ENCODE measurements around the gene VAV1. TPM values are rescaled to one million over a fixed set of nuclear protein-coding genes. Genes with fewer than 3 reads are reported as not detected.

The VAV1 gene
- total and polyA plus RNA-seq, 9 of the 15 experiments (the other 6 are each of a cell fraction or from before 2014, with no cell fraction given), result 0.46 to 20.1 (median 11.1) TPM

DNA sequence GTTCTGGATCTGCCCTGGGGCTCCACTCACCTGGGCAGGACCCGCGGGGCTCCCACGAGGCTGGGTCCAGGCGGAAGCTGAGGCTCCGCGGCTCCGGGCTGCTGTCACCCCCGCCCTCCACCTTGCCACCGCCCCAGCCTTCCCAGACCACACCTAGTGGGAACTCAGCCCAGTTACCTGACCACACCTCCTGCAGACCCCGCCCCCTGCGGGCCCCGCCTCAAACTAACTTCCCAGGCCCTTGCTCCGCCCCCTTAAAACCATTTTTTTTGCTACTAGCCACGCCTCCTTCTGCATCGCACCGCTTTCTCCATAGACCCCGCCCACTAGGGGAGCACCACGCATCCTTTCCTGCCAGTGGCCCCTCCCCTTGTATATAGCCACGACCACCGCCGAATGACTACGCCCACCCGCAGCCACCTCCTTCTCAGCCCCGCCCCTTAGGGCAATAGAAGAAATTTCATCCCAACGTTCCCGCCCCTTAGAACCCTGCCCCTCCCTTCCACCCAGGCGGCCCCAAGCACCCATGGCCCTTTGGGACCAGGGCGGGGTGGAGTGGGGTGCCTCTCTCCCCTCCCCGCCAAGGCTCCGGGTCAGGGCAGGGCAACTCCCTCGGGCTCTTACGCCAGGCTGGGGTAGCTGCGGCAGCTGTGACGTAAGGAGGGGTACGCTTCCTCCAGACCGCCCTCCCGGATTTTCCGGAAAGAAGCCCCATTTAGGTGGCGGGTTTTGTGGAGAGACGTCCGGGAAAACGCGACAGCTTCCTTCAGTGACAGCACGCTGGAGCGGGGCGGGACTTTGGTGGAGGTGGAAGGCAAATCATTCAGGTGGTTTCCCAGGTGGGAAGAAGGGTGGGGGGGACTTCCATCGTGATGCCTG, 4.9 kb upstream of the VAV1 start, which contains the start of gene SH2D3A (continued):
- no peak for TF ChIP-seq ETS2 (tag; IDR thresholded peaks at IDR 0.05; ENCODE audit: borderline replicate concordance, poor library complexity, severe bottlenecking)
- no peak for TF ChIP-seq MAFF (IDR thresholded peaks at IDR 0.05; ENCODE audit: low read length)
- TF ChIP-seq PHB (CRISPR knock-in tag; IDR thresholded peaks at IDR 0.05), result no peak
- TF ChIP-seq MXI1 (IDR thresholded peaks at IDR 0.05; ENCODE audit: low read depth, low read length), result no peak
- TF ChIP-seq, protein P1, sequence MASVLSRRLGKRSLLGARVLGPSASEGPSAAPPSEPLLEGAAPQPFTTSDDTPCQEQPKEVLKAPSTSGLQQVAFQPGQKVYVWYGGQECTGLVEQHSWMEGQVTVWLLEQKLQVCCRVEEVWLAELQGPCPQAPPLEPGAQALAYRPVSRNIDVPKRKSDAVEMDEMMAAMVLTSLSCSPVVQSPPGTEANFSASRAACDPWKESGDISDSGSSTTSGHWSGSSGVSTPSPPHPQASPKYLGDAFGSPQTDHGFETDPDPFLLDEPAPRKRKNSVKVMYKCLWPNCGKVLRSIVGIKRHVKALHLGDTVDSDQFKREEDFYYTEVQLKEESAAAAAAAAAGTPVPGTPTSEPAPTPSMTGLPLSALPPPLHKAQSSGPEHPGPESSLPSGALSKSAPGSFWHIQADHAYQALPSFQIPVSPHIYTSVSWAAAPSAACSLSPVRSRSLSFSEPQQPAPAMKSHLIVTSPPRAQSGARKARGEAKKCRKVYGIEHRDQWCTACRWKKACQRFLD (CRISPR knock-in tag; IDR thresholded peaks at IDR 0.05), result no peak
- no peak for TF ChIP-seq RUNX1 (IDR thresholded peaks at IDR 0.05; ENCODE audit: low read depth)
- no peak for TF ChIP-seq PHF8 (IDR thresholded peaks at IDR 0.05; ENCODE audit: borderline replicate concordance, low read length)
- TF ChIP-seq, protein P2, sequence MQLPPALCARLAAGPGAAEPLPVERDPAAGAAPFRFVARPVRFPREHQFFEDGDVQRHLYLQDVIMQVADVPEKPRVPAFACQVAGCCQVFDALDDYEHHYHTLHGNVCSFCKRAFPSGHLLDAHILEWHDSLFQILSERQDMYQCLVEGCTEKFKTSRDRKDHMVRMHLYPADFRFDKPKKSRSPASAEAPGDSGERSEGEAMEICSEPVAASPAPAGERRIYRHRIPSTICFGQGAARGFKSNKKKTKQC (CRISPR knock-in tag; IDR thresholded peaks at IDR 0.05), result 0 out of 2 replicates have a peak, but pooled peaks have one; percentile 63
- peak; percentile 60 for TF ChIP-seq NFIC (IDR thresholded peaks at IDR 0.05)
- no peak for TF ChIP-seq ZSCAN32 (CRISPR knock-in tag; IDR thresholded peaks at IDR 0.05)
- no peak for TF ChIP-seq RHOXF2B (CRISPR knock-in tag; conservative IDR thresholded peaks at IDR 0.05)
- peak; percentile 83 for TF ChIP-seq POLR2G (IDR thresholded peaks at IDR 0.05; ENCODE audit: low read depth, low read length)
- no peak for TF ChIP-seq GATAD2A (IDR thresholded peaks at IDR 0.05)
- no peak for TF ChIP-seq WHSC1 (IDR thresholded peaks at IDR 0.05; ENCODE audit: low read length)
- no peak for TF ChIP-seq HMG20B (CRISPR knock-in tag; IDR thresholded peaks at IDR 0.05)
- no peak for TF ChIP-seq SAP30 (IDR thresholded peaks at IDR 0.05; ENCODE audit: borderline replicate concordance, insufficient read depth, low read depth, low read length, poor library complexity, severe bottlenecking)
- TF ChIP-seq POLR2AphosphoS2 (IDR thresholded peaks at IDR 0.05; ENCODE audit: low read length), result no peak
- TF ChIP-seq REST (IDR thresholded peaks at IDR 0.05; ENCODE audit: borderline replicate concordance), result no peak
- no peak for TF ChIP-seq REST (CRISPR knock-in tag; IDR thresholded peaks at IDR 0.05; ENCODE audit: low read depth)

Measured in K562 (cell line).